Measurements from ENCODE around the gene IER5. TPM values are rescaled to one million over a fixed set of nuclear protein-coding genes. Genes with fewer than 3 reads are reported as not detected.

Gene IER5
- total and polyA plus RNA-seq, 5 donors, result 21.9 to 63.8 (median 29.8) TPM

DNA sequence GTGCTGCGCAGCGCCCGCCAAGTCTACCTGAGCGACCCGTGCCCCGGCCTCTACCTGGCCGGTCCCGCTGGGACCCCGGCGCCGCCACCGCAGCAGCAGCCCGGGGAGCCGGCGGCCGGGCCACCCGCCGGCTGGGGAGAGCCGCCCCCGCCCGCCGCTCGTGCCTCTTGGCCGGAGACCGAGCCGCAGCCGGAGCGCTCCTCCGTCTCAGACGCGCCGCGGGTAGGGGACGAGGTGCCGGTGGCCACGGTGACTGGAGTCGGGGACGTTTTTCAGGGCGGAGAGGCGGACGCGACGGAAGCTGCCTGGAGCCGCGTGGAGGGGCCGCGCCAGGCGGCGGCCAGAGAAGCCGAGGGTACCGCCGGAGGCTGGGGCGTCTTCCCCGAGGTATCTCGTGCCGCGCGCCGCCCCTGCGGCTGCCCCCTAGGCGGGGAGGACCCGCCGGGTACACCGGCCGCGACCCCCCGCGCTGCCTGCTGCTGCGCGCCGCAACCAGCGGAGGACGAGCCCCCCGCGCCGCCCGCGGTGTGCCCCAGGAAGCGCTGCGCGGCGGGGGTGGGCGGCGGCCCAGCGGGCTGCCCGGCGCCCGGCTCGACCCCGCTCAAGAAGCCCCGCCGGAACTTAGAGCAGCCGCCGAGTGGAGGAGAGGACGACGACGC lies 646 bp downstream of the IER5 start:
- H3K9me3 ChIP-seq (ENCODE audit: control insufficient read depth, low read length), result no peaks in the 10 kb centered on the region
- intact Hi-C loops (cut with DNase I), result loop anchor here in 2 of 4 donors (2.0 to 10.0 kb wide), 3 partner anchors 53 to 54 kb away; partner anchors contain the start of gene MR1 (in 1 of the 2)
- ATAC-seq, result peak; percentile 5 to 11

DNA sequence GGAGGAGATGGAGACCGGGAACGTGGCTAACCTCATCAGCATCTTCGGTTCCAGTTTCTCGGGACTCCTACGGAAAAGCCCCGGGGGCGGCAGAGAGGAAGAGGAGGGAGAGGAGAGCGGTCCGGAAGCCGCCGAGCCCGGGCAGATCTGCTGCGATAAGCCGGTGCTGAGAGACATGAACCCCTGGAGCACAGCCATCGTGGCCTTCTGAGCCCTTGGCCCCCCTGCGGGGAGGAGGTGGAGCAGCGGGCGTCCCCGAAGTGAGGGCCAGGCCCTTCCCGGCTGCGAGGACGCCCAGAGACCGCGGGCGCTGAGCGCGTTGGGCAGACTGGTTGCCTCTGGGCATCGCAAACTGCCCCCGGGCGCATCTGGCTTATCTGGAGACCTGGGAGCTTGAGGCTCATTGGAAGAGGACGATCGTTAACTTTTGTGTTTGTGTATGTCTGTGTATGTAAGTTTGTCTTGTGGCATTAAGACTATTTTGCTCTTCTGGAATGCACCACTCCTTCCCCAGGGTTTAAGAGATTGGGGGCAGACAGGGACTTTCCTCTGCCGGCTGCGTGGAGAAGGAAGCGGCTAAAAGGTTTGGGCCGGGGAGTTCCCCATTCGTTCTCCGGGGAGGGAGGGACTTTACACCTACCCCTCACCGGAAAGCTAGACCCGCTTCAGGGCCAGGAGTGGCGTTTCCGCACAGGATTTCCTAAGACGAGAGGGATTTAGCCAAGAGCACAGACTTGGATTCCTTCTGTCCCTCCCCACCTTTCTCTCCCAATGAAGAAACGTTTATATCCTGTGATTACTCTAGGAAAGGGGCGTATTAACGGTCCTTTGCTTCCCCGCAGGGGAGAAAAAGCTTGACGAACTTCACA lies 1.4 kb downstream of the IER5 start:
- peaks cover 3% of the 10 kb centered on the region for H3K4me1 ChIP-seq (ENCODE audit: control insufficient read depth, insufficient read depth, low read length)
- intact Hi-C loops (cut with DNase I), result loop anchor here (2.0 to 10.0 kb wide), 4 partner anchors 52 to 57 kb away; partner anchors contain the start of gene MR1 (in 2 of the 4)
- under 1% methylated on average over 48 of the region's 48 CpGs for WGBS

More for the DNA sequence above, 646 bp downstream of the IER5 start:
- Histone ChIP-seq H3K4me1 (ENCODE audit: control insufficient read depth, insufficient read depth, low read length) (no peaks in the 10 kb centered on the region), H3K27me3 (ENCODE audit: control insufficient read depth, insufficient read depth) (no peaks in the 10 kb centered on the region), H3K27ac (ENCODE audit: low read length) (peak overlapping the region; percentile 87), H3K4me3 (ENCODE audit: low read length) (peak overlapping the region; percentile 70)
- peak in 2 of 3 donors; percentile 51 to 77 for DNase-seq
- WGBS, result under 1% methylated on average over 97 of the region's 97 CpGs

GRCh38 chr1:181090641-181091126 lies 2.2 kb downstream of the IER5 start:
- DNase-seq (no peak), ATAC-seq (no peak)
- peak overlapping the region; percentile 66 for H3K27ac ChIP-seq (ENCODE audit: low read length)
- H3K27me3 ChIP-seq (ENCODE audit: control insufficient read depth, insufficient read depth), result no peaks in the 10 kb centered on the region
- H3K4me1 ChIP-seq (ENCODE audit: control insufficient read depth, insufficient read depth, low read length), result peaks cover 10% of the 10 kb centered on the region
- H3K9me3 ChIP-seq (ENCODE audit: control insufficient read depth, low read length), result no peaks in the 10 kb centered on the region
- intact Hi-C loops (cut with DNase I), result loop anchor here in 2 of 4 donors (5.0 to 10.0 kb wide), 2 partner anchors 56 to 57 kb away; partner anchors contain the start of gene MR1 (in 1 of the 2)
- 25% methylated on average over 9 of the region's 9 CpGs for WGBS
- peak overlapping the region; percentile 70 for H3K4me3 ChIP-seq (ENCODE audit: low read length)

More for the DNA sequence above, 1.4 kb downstream of the IER5 start:
- ATAC-seq, result peak; percentile 58 to 74
- H3K27ac ChIP-seq (ENCODE audit: low read length), result peak overlapping the region; percentile 87
- H3K9me3 ChIP-seq (ENCODE audit: control insufficient read depth, low read length), result no peaks in the 10 kb centered on the region
- peak overlapping the region; percentile 70 for H3K4me3 ChIP-seq (ENCODE audit: low read length)
- H3K27me3 ChIP-seq (ENCODE audit: control insufficient read depth, insufficient read depth), result no peaks in the 10 kb centered on the region
- DNase-seq, result peak; percentile 67 to 88 (median 86)

- ATAC-seq (no peak), DNase-seq (no peak)
- 61% methylated on average over 8 of the region's 8 CpGs for whole genome bisulfite sequencing
- Histone ChIP-seq H3K27me3 (ENCODE audit: control insufficient read depth, insufficient read depth) (no peaks in the 10 kb centered on the region), H3K27ac (ENCODE audit: low read length) (no peak overlapping the region), H3K9me3 (ENCODE audit: control insufficient read depth, low read length) (no peaks in the 10 kb centered on the region), H3K4me1 (ENCODE audit: control insufficient read depth, insufficient read depth, low read length) (peaks cover 15% of the 10 kb centered on the region), H3K4me3 (ENCODE audit: low read length) (peak overlapping the region; percentile 70)
- intact Hi-C loops (cut with DNase I), result loop anchor here in 2 of 4 donors (5.0 to 10.0 kb wide), 2 partner anchors 56 to 57 kb away; partner anchors contain the start of gene MR1 (in 1 of the 2)
These were observed 3.0 kb downstream of the IER5 start for GRCh38 chr1:181091309-181092040.

- intact Hi-C loops (cut with DNase I), result loop anchor here in 2 of 4 donors (5.0 to 10.0 kb wide), 2 partner anchors 55 to 57 kb away; partner anchors contain the start of gene MR1 (in 1 of the 2)
- Histone ChIP-seq H3K27ac (ENCODE audit: low read length) (no peak overlapping the region), H3K27me3 (ENCODE audit: control insufficient read depth, insufficient read depth) (no peaks in the 10 kb centered on the region), H3K4me3 (ENCODE audit: low read length) (peak overlapping the region; percentile 70), H3K9me3 (ENCODE audit: control insufficient read depth, low read length) (no peaks in the 10 kb centered on the region), H3K4me1 (ENCODE audit: control insufficient read depth, insufficient read depth, low read length) (peaks cover 15% of the 10 kb centered on the region)
- DNase-seq (no peak), ATAC-seq (no peak)
- 56% methylated on average over 2 of the region's 2 CpGs for WGBS
These were observed 3.6 kb downstream of the IER5 start for GRCh38 chr1:181092056-181092455.

DNA sequence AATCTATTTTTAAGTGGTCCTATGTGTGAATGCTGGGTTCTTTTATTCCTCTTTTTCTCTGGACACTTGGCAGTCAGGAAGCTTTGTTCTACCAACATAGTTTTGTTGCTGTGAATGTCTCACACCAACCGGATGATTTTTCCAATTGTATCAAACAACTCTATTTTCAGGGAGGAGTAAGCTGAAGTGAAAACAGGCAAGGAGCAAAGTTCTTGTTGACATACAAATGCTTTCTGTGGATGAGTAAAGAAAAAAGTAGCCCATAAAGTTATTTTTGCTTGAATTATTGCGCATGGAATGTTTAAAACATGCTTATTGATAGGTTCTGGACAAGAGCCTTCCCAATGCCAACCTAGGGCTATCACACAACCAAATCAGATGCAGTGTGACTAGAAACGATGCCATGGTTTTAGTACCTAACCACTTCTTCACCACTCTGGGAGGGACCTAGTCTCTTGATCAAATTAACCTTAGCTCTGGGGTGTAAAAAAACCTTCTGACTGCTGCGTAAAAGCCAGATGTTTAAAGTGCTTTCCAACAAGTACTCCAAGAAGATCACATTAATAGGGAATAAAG lies 4.5 kb downstream of the IER5 start:
- WGBS, result 78% methylated on average over 4 of the region's 4 CpGs
- ATAC-seq (no peak), DNase-seq (no peak)
- Histone ChIP-seq H3K27ac (ENCODE audit: low read length) (no peak overlapping the region), H3K4me3 (ENCODE audit: low read length) (peak overlapping the region; percentile 70), H3K27me3 (ENCODE audit: control insufficient read depth, insufficient read depth) (no peaks in the 10 kb centered on the region), H3K9me3 (ENCODE audit: control insufficient read depth, low read length) (no peaks in the 10 kb centered on the region), H3K4me1 (ENCODE audit: control insufficient read depth, insufficient read depth, low read length) (peaks cover 19% of the 10 kb centered on the region)
- intact Hi-C loops (cut with DNase I), result loop anchor here in 2 of 4 donors (5.0 to 10.0 kb wide), 2 partner anchors 54 to 58 kb away; partner anchors contain the start of gene MR1 (in 1 of the 2)

DNA sequence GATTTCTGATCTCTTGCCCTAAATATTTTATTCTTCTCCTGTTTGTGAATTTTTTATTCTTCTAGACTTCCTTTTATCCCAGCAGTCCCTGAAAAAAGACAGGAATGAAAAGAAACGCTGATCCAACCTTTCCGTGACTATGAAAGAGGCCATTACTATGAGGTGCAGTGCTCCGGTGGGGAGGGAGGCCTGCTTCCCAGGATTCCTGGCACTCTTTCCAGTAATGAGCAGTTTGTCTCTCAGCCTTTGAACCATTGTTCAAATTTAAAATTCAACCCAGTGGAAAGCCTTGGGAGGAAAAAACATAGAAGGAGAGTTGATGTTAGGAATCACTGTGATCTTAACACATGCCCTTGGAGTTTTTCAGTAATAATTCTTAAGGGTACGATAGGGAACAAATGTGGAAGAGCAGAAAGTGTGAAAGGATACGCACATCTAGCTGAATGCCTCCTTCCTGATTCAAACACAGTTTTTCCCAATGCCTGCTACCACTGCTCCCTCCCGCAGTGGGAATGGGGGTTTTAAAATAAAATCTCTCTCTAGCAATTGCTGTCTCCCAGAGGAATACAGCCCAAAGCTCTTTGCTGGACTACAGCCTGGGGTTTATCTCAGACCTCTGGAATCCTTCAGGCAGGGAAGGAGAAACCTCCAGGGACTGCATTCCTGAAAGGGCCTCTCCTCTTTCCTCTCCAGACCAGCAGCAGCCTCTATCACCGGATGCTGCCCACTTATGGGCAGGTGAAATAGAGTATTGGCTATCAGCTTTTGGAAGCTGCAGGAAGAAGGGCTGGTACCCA lies 6.1 kb downstream of the IER5 start:
- DNase-seq, result peak in 2 of 3 donors; percentile 16 to 55
- H3K4me3 ChIP-seq (ENCODE audit: low read length), result no peak overlapping the region
- ATAC-seq, result peak; percentile 61 to 73

GRCh38 chr1:181095260-181095659 lies 6.8 kb downstream of the IER5 start:
- intact Hi-C loops (cut with DNase I), result loop anchor here in 1 of 4 donors (10.0 kb wide), 1 partner anchor 60 kb away; the partner anchor contains the start of gene MR1
- WGBS, result 83% methylated on average over 8 of the region's 8 CpGs
- H3K4me1 ChIP-seq (ENCODE audit: control insufficient read depth, insufficient read depth, low read length), result peaks cover 22% of the 10 kb centered on the region
- no peak for ATAC-seq
- DNase-seq, result no peak
- no peaks in the 10 kb centered on the region for H3K27me3 ChIP-seq (ENCODE audit: control insufficient read depth, insufficient read depth)
- H3K4me3 ChIP-seq (ENCODE audit: low read length), result no peak overlapping the region
- H3K27ac ChIP-seq (ENCODE audit: low read length), result peak overlapping the region; percentile 39
- H3K9me3 ChIP-seq (ENCODE audit: control insufficient read depth, low read length), result no peaks in the 10 kb centered on the region

More for the DNA sequence above, 6.1 kb downstream of the IER5 start:
- no peaks in the 10 kb centered on the region for H3K9me3 ChIP-seq (ENCODE audit: control insufficient read depth, low read length)
- intact Hi-C loops (cut with DNase I), result loop anchor here in 2 of 4 donors (5.0 to 10.0 kb wide), 2 partner anchors 53 to 60 kb away; partner anchors contain the start of gene MR1 (in 1 of the 2)
- H3K27me3 ChIP-seq (ENCODE audit: control insufficient read depth, insufficient read depth), result no peaks in the 10 kb centered on the region
- H3K27ac ChIP-seq (ENCODE audit: low read length), result peak overlapping the region; percentile 42
- H3K4me1 ChIP-seq (ENCODE audit: control insufficient read depth, insufficient read depth, low read length), result peaks cover 19% of the 10 kb centered on the region
- 31% methylated on average over 7 of the region's 7 CpGs for WGBS

DNA sequence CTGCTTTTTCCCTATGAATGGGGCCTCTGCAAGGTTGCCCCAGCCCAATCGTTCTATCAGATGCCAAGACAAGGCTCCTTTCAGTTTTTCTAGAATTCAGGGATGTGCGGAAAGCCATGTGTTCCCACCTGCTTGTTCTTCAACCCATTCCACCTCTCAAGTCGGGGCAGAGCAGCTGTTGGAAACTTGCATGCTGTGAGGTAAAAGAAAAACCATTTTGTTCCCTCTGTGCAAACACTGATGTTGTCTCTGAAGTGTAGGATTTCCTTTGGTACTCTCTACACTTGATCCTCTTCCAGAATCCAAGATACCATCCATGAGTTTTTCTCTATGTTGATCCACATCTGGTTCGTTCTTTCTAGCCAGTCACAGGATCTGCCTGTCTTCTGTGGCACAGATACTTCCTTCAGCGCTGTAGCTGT lies 7.3 kb downstream of the IER5 start:
- 64% methylated on average over 5 of the region's 5 CpGs for WGBS
- intact Hi-C loops (cut with DNase I), result loop anchor here in 1 of 4 donors (10.0 kb wide), 1 partner anchor 61 kb away; the partner anchor contains the start of gene MR1
- no peaks in the 10 kb centered on the region for H3K9me3 ChIP-seq (ENCODE audit: control insufficient read depth, low read length)
- no peak for DNase-seq
- H3K4me1 ChIP-seq (ENCODE audit: control insufficient read depth, insufficient read depth, low read length), result peaks cover 22% of the 10 kb centered on the region
- no peak for ATAC-seq
- no peaks in the 10 kb centered on the region for H3K27me3 ChIP-seq (ENCODE audit: control insufficient read depth, insufficient read depth)
- H3K27ac ChIP-seq (ENCODE audit: low read length), result peak overlapping the region; percentile 50
- H3K4me3 ChIP-seq (ENCODE audit: low read length), result no peak overlapping the region
